Stomach (tissue), 4 donors: ENCODE data around the gene SF3B2.
"Not testable (repeated sequence)": the region's sequence is repeated elsewhere in the genome, so short reads cannot be mapped to it uniquely, and the experiment has no call there.

Experiments
- POLR2AphosphoS5 ChIP-seq, 3 donors: sonication (generic); formaldehyde crosslinking; IDR thresholded peaks; one replicate each; pipeline ENCODE4 v1.6.1; 2016; ENCODE audit warnings: antibody characterized with exemption in 3 of 3
- TF ChIP-seq, protein P1 (sequence below), 7 experiments: fragments of 450-650 bp in 4 of 7; fragments of 200-600 bp in 3 of 7; sonication (generic) in 3 of 7; IDR thresholded peaks; one replicate each; pipeline ENCODE4 v1.5.1; 2016 to 2019; ENCODE audit warnings: antibody characterized with exemption in 7 of 7, control low read depth in 2 of 7, mild to moderate bottlenecking in 1 of 7

DNA sequence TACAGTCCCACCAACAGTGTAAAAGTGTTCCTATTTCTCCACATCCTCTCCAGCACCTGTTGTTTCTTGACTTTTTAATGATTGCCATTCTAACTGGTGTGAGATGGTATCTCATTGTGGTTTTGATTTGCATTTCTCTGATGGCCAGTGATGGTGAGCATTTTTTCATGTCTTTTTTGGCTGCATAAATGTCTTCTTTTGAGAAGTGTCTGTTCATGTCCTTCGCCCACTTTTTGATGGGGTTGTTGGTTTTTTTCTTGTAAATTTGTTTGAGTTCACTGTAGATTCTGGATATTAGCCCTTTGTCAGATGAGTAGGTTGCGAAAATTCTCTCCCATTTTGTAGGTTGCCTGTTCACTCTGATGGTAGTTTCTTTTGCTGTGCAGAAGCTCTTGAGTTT, 40.0 kb downstream of the SF3B2 start:
- TF ChIP-seq, protein P1, sequence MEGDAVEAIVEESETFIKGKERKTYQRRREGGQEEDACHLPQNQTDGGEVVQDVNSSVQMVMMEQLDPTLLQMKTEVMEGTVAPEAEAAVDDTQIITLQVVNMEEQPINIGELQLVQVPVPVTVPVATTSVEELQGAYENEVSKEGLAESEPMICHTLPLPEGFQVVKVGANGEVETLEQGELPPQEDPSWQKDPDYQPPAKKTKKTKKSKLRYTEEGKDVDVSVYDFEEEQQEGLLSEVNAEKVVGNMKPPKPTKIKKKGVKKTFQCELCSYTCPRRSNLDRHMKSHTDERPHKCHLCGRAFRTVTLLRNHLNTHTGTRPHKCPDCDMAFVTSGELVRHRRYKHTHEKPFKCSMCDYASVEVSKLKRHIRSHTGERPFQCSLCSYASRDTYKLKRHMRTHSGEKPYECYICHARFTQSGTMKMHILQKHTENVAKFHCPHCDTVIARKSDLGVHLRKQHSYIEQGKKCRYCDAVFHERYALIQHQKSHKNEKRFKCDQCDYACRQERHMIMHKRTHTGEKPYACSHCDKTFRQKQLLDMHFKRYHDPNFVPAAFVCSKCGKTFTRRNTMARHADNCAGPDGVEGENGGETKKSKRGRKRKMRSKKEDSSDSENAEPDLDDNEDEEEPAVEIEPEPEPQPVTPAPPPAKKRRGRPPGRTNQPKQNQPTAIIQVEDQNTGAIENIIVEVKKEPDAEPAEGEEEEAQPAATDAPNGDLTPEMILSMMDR (IDR thresholded peaks at IDR 0.05): not testable (repeated sequence)
- not testable (repeated sequence) for TF ChIP-seq POLR2AphosphoS5 (IDR thresholded peaks at IDR 0.05)
